Lower leg skin (tissue), 4 donors: ENCODE data around the gene ZNF716. TPM values are rescaled to one million over a fixed set of nuclear protein-coding genes. Genes with fewer than 3 reads are reported as not detected.

Experiments used
- DNase-seq, 2 donors: peaks; one replicate each; pipeline ENCODE4 v3.0.0-alpha.2; 2019; ENCODE audit warnings: low spot score in 2 of 2
- H3K4me3 ChIP-seq: fragments of 200-600 bp; sonication (generic); 2 replicates; pipeline ENCODE4 v1.5.1; 2017; ENCODE audit warnings: mild to moderate bottlenecking, low read depth; ENCODE audit not compliant: poor library complexity, severe bottlenecking
- CTCF ChIP-seq, 3 donors: fragments of 450-650 bp; IDR thresholded peaks; one replicate each; pipeline ENCODE4 v1.5.1; 2016; ENCODE audit warnings: antibody characterized with exemption in 3 of 3, mild to moderate bottlenecking in 3 of 3, moderate library complexity in 2 of 3
- POLR2A ChIP-seq, 2 donors: fragments of 450-650 bp; IDR thresholded peaks; one replicate each; pipeline ENCODE4 v1.6.1; 2016 to 2017; ENCODE audit warnings: antibody characterized with exemption in 2 of 2, mild to moderate bottlenecking in 1 of 2, moderate library complexity in 1 of 2
- WGBS, 2 donors: methylation state at CpG; one replicate each; pipeline ENCODE4 v1.1.5; 2018; 5-methylcytosine and 5-hydroxymethylcytosine counted together
- intact Hi-C: fragments of 100-400 bp; cut with DNase I; formaldehyde crosslinking; loops from one replicate; pipeline ENCODE4 v1.15.0; 2023; ENCODE audit warnings: low total_unique reads
- total RNA-seq, 4 donors: library from RNA; depleted of rRNA; stranded (reverse); fragments of >200 nt; gene quantifications; one replicate each; pipeline ENCODE4 v1.1.0, GENCODE V29; 2016

Gene ZNF716
- total RNA-seq, 4 donors from 2014 or later, result not detected

GRCh38 chr7:57407125-57407524 is 42.9 kb upstream of the ZNF716 start:
- 60 to 61% methylated on average over 7 of the region's 7 CpGs for WGBS, 2 donors
- intact Hi-C loops, result no loop called here
- no peak overlapping the region for H3K4me3 ChIP-seq
- no peak for TF ChIP-seq CTCF (IDR thresholded peaks at IDR 0.05)
- no peak for TF ChIP-seq POLR2A (IDR thresholded peaks at IDR 0.05)
- DNase-seq, result no peak

- H3K4me3 ChIP-seq, result no peak overlapping the region
- WGBS, 2 donors, result 64 to 72% methylated on average over 6 of the region's 6 CpGs
- intact Hi-C loops, result no loop called here
- TF ChIP-seq POLR2A (IDR thresholded peaks at IDR 0.05) (no peak), CTCF (IDR thresholded peaks at IDR 0.05) (no peak)
- DNase-seq, result peak in 1 of 2 donors; percentile 68
Measured at GRCh38 chr7:57412168-57412567, 37.8 kb upstream of the ZNF716 start.

GRCh38 chr7:57412618-57413017 is 37.4 kb upstream of the ZNF716 start:
- 38 to 72% methylated on average over 1 to 3 of the region's 3 CpGs for WGBS, 2 donors
- peak in 1 of 2 donors; percentile 68 for DNase-seq
- intact Hi-C loops, result no loop called here
- no peak overlapping the region for H3K4me3 ChIP-seq
- no peak for TF ChIP-seq POLR2A (IDR thresholded peaks at IDR 0.05)
- TF ChIP-seq CTCF (IDR thresholded peaks at IDR 0.05), result no peak

GRCh38 chr7:57413529-57414398 is 36.2 kb upstream of the ZNF716 start:
- peak in 1 of 2 donors; percentile 59 for DNase-seq
- no peak for TF ChIP-seq POLR2A (IDR thresholded peaks at IDR 0.05)
- no peak for TF ChIP-seq CTCF (IDR thresholded peaks at IDR 0.05)
- intact Hi-C loops, result no loop called here
- 57 to 71% methylated on average over 7 of the region's 7 CpGs for WGBS, 2 donors
- H3K4me3 ChIP-seq, result no peak overlapping the region

GRCh38 chr7:57414415-57414814 is 35.6 kb upstream of the ZNF716 start:
- 61 to 71% methylated on average over 6 of the region's 6 CpGs for WGBS, 2 donors
- H3K4me3 ChIP-seq, result no peak overlapping the region

More at GRCh38 chr7:57414415-57414814, 35.6 kb upstream of the ZNF716 start:
- DNase-seq, result peak in 1 of 2 donors; percentile 74
- no peak for TF ChIP-seq CTCF (IDR thresholded peaks at IDR 0.05)
- TF ChIP-seq POLR2A (IDR thresholded peaks at IDR 0.05), result no peak
- intact Hi-C loops, result no loop called here
